HTERT RPE-1 (cell line): ENCODE results near the gene ABCB11.

Experiments used
- in situ Hi-C: fragments of 300-500 bp; cut with MboI; formaldehyde crosslinking; loops from 4 replicates; pipeline ENCODE4 v1.14.3; 2020; ENCODE audit warnings: low sequenced_read_pairs

The ABCB11 gene

DNA sequence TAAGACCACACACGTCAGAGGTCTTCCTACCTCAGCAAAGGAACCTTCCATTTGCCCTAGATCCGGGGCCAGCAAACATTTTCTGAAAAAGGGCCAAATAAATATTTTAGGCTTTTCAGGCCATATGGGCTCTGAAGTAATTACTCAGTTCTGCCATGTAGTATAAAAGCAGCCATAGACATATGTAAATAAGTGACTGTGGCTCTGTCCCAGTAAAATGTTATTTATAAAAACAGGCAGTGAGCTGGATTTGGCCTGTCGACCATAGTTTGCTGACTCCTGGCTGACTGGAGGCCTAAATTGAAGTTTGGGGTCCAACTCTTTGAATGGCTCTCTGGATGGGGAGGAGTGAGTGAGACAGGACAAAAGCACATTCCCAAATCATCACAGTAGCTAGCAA lies 49.5 kb downstream of the ABCB11 start:
- in situ Hi-C loops: no loop called here

DNA sequence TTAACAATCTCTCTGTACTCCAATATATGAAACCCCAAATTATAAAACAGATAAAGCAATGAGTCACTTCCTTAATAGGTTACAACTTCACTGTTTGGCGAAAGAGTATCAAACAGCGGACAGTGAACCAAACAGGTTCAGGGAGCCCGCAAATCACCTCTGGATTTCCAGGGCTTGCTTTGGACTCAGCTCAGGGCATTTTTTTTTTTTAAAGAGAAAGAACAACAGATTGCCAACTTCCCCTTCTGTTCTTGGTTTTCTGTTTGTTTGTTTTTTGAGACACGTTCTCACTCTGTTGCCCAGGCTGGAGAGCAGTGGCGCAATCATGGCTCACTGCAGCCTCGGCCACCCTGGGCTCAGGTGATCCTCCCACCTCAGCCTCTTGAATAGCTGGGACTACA lies 52.7 kb downstream of the ABCB11 start:
- in situ Hi-C loops: no loop called here

GRCh38 chr2:168977608-168978007 lies 53.5 kb downstream of the ABCB11 start:
- in situ Hi-C loops: no loop called here

DNA sequence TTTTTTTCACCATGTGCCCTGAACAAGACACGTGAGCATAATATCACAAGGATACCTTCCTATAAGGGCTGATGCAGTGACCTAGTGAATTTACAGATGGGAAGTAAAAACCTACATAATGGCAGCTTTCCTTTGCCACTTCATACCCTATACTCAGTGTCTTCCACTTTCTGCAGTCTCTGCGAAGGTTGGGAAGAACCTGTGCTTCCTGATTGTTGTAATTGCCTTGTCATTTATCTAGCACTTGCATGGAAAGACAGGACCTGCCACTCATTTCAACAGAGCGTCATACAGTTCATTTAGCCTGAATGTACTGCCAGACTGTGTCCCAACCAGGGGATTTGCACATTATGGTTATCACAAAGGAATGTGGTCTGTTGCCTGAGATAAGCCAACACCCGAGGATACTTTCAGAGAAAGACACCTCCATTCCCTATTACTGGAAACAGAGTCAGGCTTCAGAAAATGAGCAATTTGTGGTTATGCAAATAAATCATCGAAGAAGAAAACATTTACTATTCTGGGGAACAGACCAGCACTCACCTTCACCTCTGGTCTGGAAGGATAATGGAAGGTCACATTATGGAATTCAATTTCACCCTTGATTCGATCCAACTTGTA lies 55.0 kb downstream of the ABCB11 start:
- in situ Hi-C loops: no loop called here

DNA sequence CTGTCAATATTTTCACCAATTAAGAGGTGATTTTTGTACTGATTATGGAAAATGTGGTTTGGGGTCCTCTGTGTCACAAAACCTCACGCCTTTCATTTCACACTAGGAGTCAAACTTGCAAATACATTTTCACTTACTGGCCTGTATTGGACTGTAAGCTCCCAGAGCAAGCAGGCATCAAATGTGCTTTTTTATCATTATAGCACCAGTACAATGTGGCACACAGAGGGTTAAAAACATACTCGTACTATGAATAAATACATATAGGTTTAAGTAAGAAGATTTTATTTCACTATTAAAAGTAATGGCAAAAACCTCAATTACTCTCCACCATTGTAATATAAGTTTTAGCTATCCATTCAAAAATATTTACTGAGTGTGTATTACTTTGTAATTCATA lies 56.7 kb downstream of the ABCB11 start:
- in situ Hi-C loops: no loop called here

DNA sequence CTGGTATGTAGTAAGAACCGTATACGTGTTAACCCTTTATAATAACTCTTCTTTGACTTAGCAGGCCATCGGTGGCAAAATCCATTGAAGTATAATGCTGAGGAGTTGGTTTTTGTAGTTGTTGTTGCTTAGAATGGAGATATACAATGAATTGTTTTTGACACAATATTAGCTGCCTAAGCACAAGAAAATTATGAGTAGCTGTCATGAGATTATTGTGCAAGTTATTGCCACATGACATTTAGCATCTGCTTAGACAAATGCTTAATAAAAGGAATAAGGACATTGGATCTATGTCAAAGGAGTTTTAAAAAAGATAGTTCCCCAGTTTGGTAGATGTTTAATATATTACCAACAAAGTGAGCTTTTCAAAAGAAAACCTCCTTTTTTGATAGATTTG lies 59.9 kb downstream of the ABCB11 start:
- in situ Hi-C loops: no loop called here

DNA sequence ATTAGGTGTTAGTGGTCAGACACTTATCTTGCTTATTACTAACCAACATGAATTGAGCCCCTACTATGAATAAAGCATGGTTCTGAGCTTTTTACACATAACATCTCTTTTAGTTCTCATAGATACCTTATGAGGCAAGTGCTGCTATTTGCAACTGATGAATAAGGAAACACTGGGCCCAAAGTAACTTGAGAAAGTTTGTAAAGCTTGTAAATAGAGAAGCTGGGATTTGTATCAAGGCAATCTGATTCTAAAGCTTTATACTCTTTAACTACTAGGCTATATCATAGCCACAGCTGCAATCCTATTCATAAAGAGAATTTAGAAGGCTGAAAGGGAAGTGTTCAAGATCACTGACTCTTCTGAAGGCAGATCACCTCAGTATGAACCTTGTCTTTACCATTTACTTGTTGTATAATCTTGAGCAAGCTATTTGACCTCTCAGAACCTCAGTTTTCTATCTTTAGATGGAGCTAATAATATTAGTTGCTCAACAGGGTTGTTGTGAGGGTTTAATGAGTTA lies 60.4 kb downstream of the ABCB11 start:
- in situ Hi-C loops: no loop called here

- in situ Hi-C loops: no loop called here
Measured at GRCh38 chr2:168969865-168970264, 61.3 kb downstream of the ABCB11 start.

GRCh38 chr2:168968342-168968741 lies 62.8 kb downstream of the ABCB11 start:
- in situ Hi-C loops: no loop called here

- in situ Hi-C loops: no loop called here
Measured at GRCh38 chr2:168964251-168964807, 66.8 kb downstream of the ABCB11 start.

GRCh38 chr2:168962636-168963035 lies 68.5 kb downstream of the ABCB11 start:
- in situ Hi-C loops: no loop called here

GRCh38 chr2:168961450-168962229 lies 69.5 kb downstream of the ABCB11 start:
- in situ Hi-C loops: no loop called here

- in situ Hi-C loops: no loop called here
Measured at GRCh38 chr2:168956392-168956791, 74.7 kb downstream of the ABCB11 start.

DNA sequence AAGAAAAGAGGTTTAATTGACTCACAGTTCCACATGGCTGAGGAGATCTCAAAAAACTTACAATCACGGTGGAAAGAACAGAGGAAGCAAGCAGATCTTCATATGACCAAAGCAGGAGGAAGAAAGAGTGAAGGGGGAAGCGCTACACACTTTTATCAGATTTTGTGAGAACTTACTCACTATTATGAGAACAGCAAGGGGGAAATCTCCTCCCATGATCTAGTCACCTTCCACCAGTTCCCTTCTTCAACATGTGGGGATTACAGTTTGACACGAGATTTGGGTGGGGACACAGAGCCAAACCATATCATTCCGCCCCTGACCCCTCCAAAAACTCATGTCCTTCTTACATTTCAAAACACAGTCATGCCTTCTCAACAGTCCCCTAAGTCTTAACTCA lies 75.8 kb downstream of the ABCB11 start:
- in situ Hi-C loops: no loop called here

GRCh38 chr2:168954256-168954655 lies 76.9 kb downstream of the ABCB11 start:
- in situ Hi-C loops: no loop called here

- in situ Hi-C loops: no loop called here
Measured at GRCh38 chr2:168952424-168952823, 78.7 kb downstream of the ABCB11 start.

GRCh38 chr2:168951871-168952270 lies 79.3 kb downstream of the ABCB11 start:
- in situ Hi-C loops: no loop called here

DNA sequence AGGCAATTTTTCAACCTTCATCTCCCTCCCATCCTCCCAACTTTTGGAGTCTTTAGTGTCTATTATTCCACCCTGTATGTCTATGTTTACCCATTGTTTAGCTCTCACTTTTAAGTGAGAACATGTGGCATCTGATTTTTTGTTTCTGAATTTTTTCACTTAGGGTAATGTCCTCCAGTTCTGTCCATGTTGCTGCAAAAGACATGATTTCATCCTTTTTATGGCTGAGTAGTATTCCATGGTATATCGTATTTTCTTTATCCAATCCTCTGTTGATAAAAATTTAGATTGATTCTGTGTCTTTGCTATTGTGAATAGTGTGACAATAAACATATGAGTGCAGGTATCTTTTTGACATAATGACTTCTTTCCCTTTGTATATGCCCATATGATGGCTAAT lies 81.8 kb downstream of the ABCB11 start:
- in situ Hi-C loops: no loop called here

DNA sequence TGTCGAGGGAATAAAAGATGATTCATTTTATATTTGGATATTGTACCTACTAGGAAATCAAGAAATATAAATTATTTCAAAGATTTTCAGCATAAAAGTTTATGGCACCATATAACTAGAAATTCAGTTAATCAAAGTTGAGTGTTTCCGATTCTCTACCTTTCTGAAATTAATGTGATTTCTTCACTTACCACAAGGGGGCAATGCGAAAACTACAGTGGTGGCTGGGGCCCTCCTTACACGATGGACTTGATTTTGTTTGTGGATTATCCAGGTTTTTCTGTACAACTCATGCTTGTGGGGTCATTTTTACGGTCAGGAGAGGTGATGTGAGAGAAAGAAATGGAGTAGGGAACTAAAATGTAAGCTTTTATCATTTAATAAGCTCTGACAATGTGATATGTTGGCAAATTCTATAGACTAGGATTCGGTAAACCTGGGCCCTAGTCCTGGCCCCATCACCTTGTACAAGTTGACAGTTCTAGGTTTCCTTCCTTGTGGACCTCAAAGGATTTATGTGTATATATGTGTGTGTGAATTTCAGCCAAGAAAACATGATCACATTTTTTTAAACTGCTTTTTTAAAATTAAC lies 82.4 kb downstream of the ABCB11 start:
- in situ Hi-C loops: no loop called here

GRCh38 chr2:168945508-168945907 lies 85.6 kb downstream of the ABCB11 start:
- in situ Hi-C loops: no loop called here

DNA sequence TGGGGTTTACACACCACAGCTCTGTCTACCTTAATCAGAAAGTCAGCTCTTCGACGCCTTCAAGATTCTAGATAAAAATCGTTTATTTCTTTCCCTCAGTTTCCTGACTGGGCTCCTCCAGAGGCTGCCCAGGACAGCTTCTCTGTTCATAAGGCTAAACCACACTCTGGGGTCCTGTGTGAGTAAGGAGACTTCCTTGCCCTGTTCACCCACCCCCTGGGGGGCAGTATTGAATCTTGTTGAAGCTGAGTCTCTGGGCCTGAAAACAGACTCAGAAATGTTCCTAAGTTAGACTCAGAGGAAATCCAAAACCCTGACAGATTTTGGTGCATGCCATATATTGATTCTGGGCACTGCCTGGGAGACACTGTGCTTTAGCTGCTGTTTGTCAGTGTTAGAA lies 87.1 kb downstream of the ABCB11 start:
- in situ Hi-C loops: no loop called here

DNA sequence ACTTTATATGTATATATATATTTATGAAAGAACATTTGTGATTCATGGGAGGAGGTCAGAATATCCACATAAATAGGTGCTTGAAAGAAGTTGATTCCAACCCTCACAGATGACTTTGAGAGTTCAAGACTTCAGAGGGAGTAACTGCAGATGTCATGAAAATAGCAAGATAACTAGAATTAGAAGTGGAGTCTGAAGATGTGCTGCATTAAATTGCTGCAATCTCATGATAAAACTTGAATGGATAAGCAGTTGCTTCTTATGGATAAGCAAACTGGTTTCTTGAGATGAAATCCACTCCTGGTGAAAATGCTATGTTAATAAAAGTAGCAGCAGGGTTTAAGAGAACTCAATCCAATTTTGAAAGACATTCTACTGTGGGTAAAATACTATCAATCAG lies 89.8 kb downstream of the ABCB11 start:
- in situ Hi-C loops: no loop called here
